Upper lobe of left lung (tissue), 6 donors: ENCODE results near the gene TMEM51. TPM values are rescaled to one million over a fixed set of nuclear protein-coding genes. Genes with fewer than 3 reads are reported as not detected.

Source experiments
- ATAC-seq, 2 donors: fragments of 200-7000 bp; cut with Tn5 transposase; one replicate each; pipeline ENCODE4 v1.9.1; 2022; ENCODE audit warnings: mild to moderate bottlenecking in 2 of 2, moderate library complexity in 2 of 2; ENCODE audit not compliant: low FRiP score in 2 of 2
- DNase-seq, 2 donors: peaks; one replicate each; pipeline ENCODE4 v3.0.0-alpha.2; 2019 to 2020
- H3K27ac ChIP-seq, 4 donors: fragments of 200-600 bp; sonication (generic); one replicate each; pipeline ENCODE4 v1.5.1; 2016 to 2019
- H3K27me3 ChIP-seq, 4 donors: fragments of 200-600 bp; sonication (generic); one replicate each; pipeline ENCODE4 v1.5.1; 2017 to 2019
- H3K36me3 ChIP-seq, 4 donors: fragments of 200-600 bp; sonication (generic); one replicate each; pipeline ENCODE4 v1.5.1; 2016 to 2019
- H3K4me1 ChIP-seq, 4 donors: fragments of 200-600 bp; sonication (generic); one replicate each; pipeline ENCODE4 v1.5.1; 2018 to 2019
- H3K4me3 ChIP-seq, 4 donors: fragments of 200-600 bp; sonication (generic); one replicate each; pipeline ENCODE4 v1.5.1; 2017 to 2019; ENCODE audit warnings: mild to moderate bottlenecking in 2 of 4, moderate library complexity in 1 of 4
- H3K9me3 ChIP-seq, 4 donors: fragments of 200-600 bp; sonication (generic); one replicate each; pipeline ENCODE4 v1.5.1; 2018 to 2019
- CTCF ChIP-seq, 6 experiments: fragments of 450-650 bp in 4 of 6; fragments of 200-600 bp in 2 of 6; sonication (generic) in 2 of 6; IDR thresholded peaks; one replicate each; pipeline ENCODE4 v1.5.1; 2016 to 2019; ENCODE audit warnings: antibody characterized with exemption in 6 of 6
- EP300 ChIP-seq, 4 donors: sonication (generic); formaldehyde crosslinking; IDR thresholded peaks; one replicate each; pipeline ENCODE4 v1.5.1; 2017; ENCODE audit warnings: antibody characterized with exemption in 4 of 4, control low read depth in 2 of 4
- POLR2A ChIP-seq, 4 donors: fragments of 450-650 bp; IDR thresholded peaks; one replicate each; pipeline ENCODE4 v1.5.1; 2016 to 2017; ENCODE audit warnings: antibody characterized with exemption in 4 of 4, mild to moderate bottlenecking in 2 of 4
- POLR2AphosphoS5 ChIP-seq, 2 donors: sonication (generic); formaldehyde crosslinking; IDR thresholded peaks; one replicate each; pipeline ENCODE4 v1.5.1; 2017; ENCODE audit warnings: antibody characterized with exemption in 2 of 2
- WGBS, 2 donors: methylation state at CpG; one replicate each; pipeline ENCODE4 v1.1.5; 2017 to 2018; 5-methylcytosine and 5-hydroxymethylcytosine counted together
- total RNA-seq, 6 donors: library from RNA; depleted of rRNA in 4 of 6; stranded (reverse); fragments of >200 nt in 4 of 6; gene quantifications; one replicate each; pipeline versions ENCODE4 v1.1.0 to v1.2.1, GENCODE V29; 2016 to 2021
- donor health status: DM: no; HTN: no; CAD: no; lungs with moderate emphysema.
- donor health status: DM: no; HTN: yes; CAD: no; lungs with severe emphysema.

The TMEM51 gene
- total RNA-seq, 6 donors from 2014 or later = 6.3 to 22.4 (median 14.6) TPM

GRCh38 chr1:15257309-15257708 is 103.8 kb downstream of the TMEM51 start:
- TF ChIP-seq POLR2AphosphoS5 (IDR thresholded peaks at IDR 0.05) (no peak), POLR2A (IDR thresholded peaks at IDR 0.05) (no peak), EP300 (IDR thresholded peaks at IDR 0.05) (no peak), CTCF (IDR thresholded peaks at IDR 0.05) (no peak)
- H3K36me3 ChIP-seq = no peaks in the 10 kb centered on the region
- 87 to 93% methylated on average over 14 of the region's 14 CpGs for WGBS, 2 donors
- H3K27ac ChIP-seq = peak overlapping the region in 2 of 4 donors; percentile 37 to 85
- ATAC-seq (no peak), DNase-seq (no peak)
- no peaks in the 10 kb centered on the region for H3K27me3 ChIP-seq
- H3K9me3 ChIP-seq = no peaks in the 10 kb centered on the region
- no peak overlapping the region for H3K4me3 ChIP-seq
- peaks cover 32 to 46% (median 36%) of the 10 kb centered on the region in 4 donors for H3K4me1 ChIP-seq

GRCh38 chr1:15258833-15259621 is 105.5 kb downstream of the TMEM51 start:
- 63 to 69% methylated on average over 13 of the region's 13 CpGs for WGBS, 2 donors
- ATAC-seq (peak in 1 of 2 donors; percentile 48), DNase-seq (no peak)
- no peak overlapping the region for H3K4me3 ChIP-seq
- H3K9me3 ChIP-seq = no peaks in the 10 kb centered on the region
- peaks cover 36 to 53% (median 40%) of the 10 kb centered on the region in 4 donors for H3K4me1 ChIP-seq
- TF ChIP-seq POLR2AphosphoS5 (IDR thresholded peaks at IDR 0.05) (no peak), CTCF (IDR thresholded peaks at IDR 0.05) (no peak), EP300 (IDR thresholded peaks at IDR 0.05) (no peak), POLR2A (IDR thresholded peaks at IDR 0.05) (no peak)
- peak overlapping the region; percentile 80 to 85 (median 84) for H3K27ac ChIP-seq
- H3K27me3 ChIP-seq = no peaks in the 10 kb centered on the region
- no peaks in the 10 kb centered on the region for H3K36me3 ChIP-seq

GRCh38 chr1:15259622-15260007 is 106.1 kb downstream of the TMEM51 start:
- DNase-seq (no peak), ATAC-seq (no peak)
- no peak overlapping the region for H3K4me3 ChIP-seq
- peaks cover 36 to 53% (median 41%) of the 10 kb centered on the region in 4 donors for H3K4me1 ChIP-seq
- WGBS, 2 donors = 85 to 91% methylated on average over 9 of the region's 9 CpGs
- H3K27me3 ChIP-seq = no peaks in the 10 kb centered on the region
- TF ChIP-seq POLR2A (IDR thresholded peaks at IDR 0.05) (no peak), CTCF (IDR thresholded peaks at IDR 0.05) (no peak), EP300 (IDR thresholded peaks at IDR 0.05) (no peak), POLR2AphosphoS5 (IDR thresholded peaks at IDR 0.05) (no peak)
- H3K9me3 ChIP-seq = no peaks in the 10 kb centered on the region
- H3K36me3 ChIP-seq = no peaks in the 10 kb centered on the region
- H3K27ac ChIP-seq = peak overlapping the region; percentile 80 to 85 (median 84)

- peaks cover 36 to 53% (median 41%) of the 10 kb centered on the region in 4 donors for H3K4me1 ChIP-seq
- no peaks in the 10 kb centered on the region for H3K27me3 ChIP-seq
- H3K9me3 ChIP-seq = no peaks in the 10 kb centered on the region
- DNase-seq (no peak), ATAC-seq (no peak)
- WGBS, 2 donors = 60 to 70% methylated on average over 10 to 12 of the region's 12 CpGs
- no peak for TF ChIP-seq POLR2AphosphoS5 (IDR thresholded peaks at IDR 0.05)
- no peak for TF ChIP-seq POLR2A (IDR thresholded peaks at IDR 0.05)
- TF ChIP-seq CTCF (IDR thresholded peaks at IDR 0.05) = no peak
- no peak for TF ChIP-seq EP300 (IDR thresholded peaks at IDR 0.05)
- H3K36me3 ChIP-seq = no peaks in the 10 kb centered on the region
- no peak overlapping the region for H3K4me3 ChIP-seq
- peak overlapping the region; percentile 80 to 85 (median 84) for H3K27ac ChIP-seq
These were observed 107.0 kb downstream of the TMEM51 start for GRCh38 chr1:15260418-15261154.
